NCI-H446 treated with DMSO at 0.1 percent for 48 hours (cell line): Measurements from ENCODE around the gene PPP1R1B.
A peak's percentile ranks its signal among the peaks of the same experiment; 100 is the strongest.
"Not testable (repeated sequence)": the region's sequence is repeated elsewhere in the genome, so short reads cannot be mapped to it uniquely, and the experiment has no call there.

Source experiments
- DNase-seq: peaks from one replicate; lab custom pipeline; 2025; lab: John Stamatoyannopoulos, UW

The PPP1R1B gene

DNA sequence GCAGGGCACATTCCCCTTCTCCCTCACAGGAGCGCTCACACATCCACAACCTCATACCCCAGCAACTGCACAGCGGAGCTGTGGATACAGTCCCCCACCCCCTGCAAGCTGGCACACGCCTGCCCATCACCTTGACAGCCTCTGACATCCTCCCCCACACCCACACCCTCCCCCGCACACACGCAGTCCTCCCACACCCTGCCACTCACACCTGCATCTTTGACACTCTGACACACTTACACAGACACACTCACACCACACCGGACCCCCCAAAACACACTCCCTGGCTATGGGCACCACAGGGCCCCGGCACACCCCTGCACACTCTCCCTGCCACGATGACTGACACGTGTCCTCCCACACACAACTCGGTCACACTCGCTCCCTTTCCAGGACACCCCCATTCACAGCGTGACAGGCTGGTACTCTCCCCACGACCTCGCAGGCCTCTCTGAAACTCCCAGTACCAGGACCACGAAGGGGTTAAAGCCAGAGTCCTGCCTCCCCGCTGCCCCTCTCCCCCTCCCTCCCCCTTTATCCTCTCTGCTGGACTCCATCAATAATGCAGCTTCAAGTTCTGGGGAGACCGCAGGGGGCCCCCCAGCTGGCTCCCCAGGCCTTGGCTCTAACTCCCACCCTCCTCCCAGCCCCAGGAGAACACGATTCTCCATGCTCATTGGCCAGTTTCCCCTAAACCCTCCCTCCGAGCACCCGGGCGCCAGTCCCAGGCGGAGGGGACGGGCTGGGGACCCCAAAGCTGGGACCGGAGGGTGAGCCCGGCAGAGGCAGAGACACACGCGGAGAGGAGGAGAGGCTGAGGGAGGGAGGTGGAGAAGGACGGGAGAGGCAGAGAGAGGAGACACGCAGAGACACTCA, at the start of gene PPP1R1B:
Gene PPP1R1B (plus strand): TSS at position 782 of the 876 bp plus-strand sequence. CDS start 441 bp downstream, outside the sequence.
- no peak for DNase-seq

DNA sequence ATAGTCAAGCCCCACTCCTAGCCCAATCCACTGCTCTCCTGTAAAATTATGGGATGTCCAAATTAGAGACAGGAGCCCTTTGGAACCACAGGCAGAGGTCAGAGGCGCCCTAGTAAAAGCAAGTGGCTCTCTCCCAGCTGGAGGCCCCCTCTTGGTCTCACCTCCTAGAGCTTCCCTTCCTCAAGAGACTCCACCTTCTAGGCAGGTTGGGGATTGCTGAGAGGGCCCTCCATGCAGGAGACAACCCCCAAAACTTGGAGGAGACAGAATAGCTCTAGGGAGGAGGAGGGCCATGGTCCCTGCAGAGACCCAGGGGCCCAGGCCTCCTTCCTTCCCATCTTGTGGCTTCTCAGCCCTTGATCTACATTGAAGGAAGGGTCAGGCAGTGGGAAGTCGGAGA, 48.5 kb upstream of the PPP1R1B start:
- no peak for DNase-seq

DNA sequence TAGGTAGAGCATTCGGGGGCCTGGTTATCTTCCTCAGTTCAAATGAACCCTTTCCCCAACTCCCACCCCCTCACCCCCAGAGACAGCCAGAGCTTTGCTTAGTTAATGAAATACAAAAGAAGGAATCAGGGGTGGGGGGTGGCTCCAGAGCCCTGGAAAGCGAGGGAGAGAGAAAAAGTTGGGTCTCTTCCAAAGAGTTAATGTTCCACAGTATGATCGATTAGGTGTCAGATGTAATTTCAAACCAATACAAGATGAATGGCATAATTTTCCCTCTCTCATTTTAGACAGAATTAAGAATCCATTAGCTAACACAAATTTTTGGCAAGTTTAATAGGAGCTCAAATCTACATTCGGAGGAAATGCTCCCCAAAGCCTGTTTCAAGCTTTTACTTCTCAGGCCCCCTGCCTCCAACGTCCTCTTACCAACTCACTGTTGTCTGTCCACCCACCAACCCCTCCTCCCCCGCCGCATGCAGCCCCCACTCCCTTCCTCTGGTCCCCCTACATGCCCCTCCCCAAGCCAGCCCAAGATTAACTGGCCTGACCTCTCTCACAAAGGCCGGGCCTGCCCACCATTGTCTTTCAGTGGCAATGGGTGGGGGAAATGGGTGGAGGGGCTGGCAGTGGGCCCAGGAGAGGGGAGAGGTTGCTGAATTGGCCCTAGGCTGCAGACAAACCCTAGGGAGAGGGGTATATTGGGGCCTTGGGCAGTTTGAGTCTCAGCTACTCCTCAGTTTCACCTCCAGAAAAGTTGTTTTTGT, 47.3 kb upstream of the PPP1R1B start:
- no peak for DNase-seq

DNA sequence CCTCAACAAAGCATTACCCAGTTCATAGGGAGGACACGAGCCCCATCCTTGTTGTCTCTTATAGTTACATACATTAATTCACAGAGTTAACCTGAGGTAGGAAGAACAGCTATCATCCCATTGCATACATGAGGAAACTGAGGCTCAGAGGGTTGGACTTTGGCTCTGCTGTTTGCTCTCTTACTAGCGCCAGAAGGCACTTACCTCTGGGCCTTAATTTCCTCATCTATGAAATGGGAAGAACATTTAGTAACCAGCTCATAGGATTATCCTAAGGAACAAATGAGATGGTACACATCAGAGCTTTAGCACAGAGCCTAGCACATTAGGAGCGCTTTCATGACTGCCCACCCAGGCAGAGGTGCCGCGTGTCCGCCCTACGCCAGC, 46.7 kb upstream of the PPP1R1B start:
- DNase-seq: no peak

DNA sequence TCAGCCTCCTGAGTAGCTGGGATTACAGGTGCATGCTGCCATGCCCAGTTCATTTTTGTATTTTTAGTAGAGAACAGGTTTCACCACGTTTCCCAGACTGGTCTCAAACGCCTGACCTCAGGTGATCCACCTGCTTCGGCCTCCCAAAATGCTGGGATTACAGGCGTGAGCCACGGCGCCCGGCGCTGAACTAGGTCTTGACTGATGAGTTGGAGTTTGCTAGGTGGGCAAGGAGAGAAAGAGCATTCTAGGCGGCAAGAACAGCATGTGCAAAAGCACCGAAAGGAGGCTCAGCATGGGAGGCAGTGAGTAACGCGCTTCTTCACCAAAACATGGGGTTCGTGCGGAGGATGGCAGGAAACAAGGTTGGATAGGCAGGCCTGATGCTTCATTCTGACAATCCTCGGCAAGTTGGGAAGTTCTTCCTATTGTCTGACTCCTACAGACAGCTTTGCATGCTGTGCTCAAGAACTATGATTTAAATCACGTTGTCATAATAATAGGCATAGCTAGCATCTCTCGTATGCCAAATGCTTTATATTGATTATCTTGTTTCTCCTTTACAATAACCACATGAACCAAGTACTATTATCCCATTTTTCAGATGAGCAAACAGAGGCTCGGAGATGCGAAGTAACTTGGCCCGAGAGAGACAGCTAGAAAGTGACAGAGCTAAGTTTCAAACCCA, 45.5 kb upstream of the PPP1R1B start:
- no peak for DNase-seq

DNA sequence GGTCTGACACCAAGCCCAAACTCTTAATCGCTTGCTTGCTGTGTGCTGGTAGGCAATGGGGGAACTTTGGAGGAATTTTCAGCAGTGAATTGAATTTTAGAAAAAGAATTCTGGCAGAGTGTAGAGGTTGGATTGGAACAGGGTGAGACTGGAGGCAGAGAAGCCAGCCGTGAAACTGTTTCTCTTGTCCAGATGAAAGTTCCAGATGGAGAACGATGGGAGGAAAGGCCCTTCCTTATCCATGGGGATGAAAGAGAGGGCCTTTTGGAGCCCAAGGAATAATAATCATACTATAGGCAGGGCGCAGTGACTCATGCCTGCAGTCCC, 45.0 kb upstream of the PPP1R1B start:
- DNase-seq: no peak

DNA sequence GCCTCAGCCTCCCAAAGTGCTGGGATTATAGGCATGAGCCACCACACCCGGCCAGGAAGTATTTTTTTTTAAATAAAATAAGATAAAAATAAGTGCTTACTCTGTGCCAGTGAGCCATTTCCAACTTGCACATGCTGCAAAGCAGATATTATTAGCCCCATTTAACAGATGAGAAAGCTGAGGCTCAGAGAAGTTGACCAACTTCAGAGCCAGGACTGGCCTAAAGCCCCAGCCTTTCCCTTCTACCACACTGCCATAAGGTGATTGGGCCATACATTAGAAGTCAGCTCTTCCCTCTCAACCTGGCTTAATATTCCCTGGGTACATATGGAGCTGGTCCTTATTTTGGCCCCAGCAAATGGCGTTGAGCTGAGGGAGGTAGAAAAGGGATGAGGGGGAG, 44.1 kb upstream of the PPP1R1B start:
- no peak for DNase-seq

DNA sequence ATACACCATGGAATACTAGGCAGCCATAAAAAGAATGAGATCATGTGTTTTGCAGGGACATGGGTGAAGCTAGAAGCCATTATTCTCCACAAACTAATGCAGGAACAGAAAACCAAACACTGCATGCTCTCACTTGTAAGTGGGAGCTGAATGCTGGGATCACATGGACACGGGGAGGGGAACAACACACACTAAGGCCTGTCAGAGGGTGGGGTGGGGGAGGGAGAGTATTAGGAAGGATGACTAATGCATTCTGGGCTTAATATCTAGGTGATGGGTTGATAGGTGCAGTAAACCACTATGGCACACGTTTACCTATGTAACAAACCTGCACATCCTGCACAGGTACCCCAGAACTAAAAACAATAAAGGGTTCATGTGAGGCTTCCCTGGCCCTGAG, 36.6 kb upstream of the PPP1R1B start:
- DNase-seq: not testable (repeated sequence)

DNA sequence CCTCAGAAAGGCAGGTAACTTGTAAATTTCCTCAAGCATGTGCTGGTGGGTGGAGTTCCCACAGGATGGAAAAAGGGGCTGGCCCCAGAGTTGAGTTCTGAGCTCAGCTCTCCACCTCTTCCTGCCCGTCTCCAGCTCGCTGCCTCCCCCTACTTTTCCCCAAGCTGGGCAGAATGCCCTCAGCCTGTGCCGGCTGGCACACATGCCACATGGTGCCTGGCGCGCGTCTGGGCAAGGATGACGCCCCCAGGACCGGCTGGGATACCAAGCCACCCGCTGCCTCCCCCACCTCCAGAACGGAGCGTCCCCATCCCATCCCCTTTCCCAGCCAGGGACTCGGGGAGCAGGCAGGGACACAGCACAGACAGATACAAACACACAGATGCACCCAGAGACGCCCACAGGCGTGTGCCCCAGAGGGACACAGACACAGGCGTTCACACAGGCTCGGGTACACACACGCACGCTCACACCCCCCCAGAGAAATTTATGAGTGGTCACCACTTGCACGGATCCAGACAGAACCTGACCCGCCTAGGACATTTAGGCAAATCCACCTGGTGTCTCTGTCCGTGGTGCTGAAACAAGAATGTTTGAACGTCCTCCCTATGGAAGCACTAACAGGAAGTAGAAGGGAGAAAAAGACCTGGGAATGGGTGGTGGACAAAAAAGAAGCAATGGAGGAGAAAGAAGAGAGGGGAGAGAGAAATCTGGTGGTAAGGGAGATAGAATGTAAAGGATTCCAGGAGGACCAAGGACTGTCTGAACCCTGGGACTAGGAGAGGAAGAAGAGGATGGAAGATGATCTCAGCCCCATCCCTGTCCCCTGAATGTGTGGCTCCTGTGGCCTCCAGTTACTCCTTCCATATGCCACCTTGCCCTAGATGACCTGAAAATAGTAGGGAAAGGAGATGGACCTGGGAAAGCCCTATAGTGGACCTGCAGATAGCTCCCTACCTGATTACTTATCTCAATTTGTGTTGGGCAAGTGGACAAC, 34.5 kb upstream of the PPP1R1B start:
- DNase-seq: no peak

DNA sequence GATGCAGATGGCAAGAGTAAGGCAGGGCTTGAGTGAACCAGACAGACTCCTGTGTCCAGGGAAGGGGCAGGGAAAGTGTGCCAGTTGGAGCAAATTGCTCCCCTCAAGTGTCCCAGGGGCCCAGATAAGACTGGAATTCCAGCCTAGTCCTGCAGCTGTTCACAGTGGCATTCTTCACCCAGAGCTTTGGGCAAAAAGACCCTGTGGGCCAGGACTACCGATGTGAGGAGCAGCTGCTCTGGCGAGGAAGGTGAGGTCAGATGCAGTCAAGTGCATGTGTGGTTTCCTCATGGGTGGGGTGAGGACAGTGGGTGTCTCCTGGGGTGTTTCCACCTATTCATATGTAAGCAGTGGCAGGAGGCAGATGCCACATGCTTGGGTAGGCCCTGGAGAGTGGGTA, 33.4 kb upstream of the PPP1R1B start:
- no peak for DNase-seq

DNA sequence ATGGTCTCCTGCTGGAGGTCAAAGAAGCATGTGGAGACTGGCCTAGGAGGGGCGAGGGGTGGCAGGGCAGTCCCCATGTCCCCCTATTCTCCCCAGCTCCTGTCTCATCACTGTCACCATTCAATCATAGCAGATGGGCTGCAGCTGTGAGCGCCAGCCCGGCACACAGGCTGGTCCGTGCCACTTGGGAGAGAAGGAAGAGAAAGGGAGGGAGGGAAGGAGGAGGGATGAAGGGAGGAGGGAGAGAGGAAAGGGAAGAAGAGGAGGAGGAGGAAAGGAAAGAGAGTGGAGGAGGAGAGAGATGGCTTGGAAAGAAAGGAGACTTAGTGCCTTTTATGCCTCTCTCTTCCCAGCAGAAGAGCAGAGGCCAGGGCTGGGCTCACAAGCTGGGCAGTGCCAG, 31.5 kb upstream of the PPP1R1B start:
- no peak for DNase-seq

DNA sequence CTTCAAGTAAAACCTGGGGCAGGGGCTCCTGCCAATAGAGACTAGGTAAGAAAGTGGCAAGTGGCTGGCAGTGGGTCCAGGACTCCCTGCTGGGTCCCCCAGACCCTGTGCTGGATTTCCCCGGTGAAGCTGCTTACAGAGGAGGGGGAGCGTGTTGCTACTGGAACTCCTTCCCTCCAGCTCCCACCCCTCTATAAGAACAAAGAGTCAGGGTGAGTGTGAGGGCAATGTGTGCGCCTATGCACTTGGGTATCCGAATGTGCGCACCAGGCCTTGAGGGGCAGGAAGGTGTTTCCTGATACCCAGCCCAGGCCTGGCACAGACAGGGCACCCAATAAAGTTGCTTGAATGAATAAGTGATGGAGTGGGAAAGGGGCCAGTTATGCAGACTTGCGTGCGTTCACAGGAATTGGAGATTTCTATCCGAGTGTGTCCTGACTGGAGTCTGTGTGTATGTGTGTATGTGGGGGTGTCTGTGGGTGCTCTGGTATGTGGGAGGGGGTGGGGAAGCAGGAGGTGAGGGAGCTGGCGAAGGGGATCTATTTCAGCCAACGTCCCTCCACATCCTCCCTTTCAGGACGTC, 30.7 kb upstream of the PPP1R1B start:
- no peak for DNase-seq

DNA sequence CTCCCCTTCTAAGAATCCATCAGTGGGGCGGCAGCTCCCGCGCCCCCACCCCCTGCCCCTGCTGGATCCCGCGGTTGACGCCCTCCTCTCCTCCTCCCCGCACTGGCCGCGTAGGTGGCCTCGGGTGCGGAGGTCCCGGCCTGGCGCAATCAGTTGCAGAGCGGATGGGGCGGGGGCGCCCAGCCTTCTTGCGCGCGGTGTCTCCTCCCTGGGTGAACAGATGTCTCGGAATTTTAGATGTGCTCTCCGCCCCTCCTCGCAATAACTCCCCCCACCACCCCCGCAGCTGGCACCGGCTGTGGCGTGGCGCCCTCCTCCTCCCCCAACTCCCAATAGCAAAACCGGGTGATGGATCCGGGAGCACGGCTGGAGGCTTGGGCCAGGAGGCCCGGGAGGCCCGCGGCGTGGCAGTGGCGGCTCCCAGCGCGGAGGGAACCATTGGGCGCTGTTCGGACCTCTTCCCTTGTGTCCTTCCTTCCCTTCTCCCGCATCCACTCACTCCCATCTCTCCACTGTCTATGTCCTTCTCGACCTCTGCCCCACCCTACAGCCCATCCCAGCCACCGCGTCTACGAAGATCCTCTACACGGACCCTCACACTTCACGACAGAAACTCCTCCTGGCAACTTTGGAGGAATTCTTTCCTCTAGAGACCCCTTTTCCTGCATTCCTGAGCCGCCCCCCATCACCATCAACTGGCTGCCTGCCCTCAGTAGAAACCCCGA, 30.0 kb upstream of the PPP1R1B start:
- DNase-seq: no peak

DNA sequence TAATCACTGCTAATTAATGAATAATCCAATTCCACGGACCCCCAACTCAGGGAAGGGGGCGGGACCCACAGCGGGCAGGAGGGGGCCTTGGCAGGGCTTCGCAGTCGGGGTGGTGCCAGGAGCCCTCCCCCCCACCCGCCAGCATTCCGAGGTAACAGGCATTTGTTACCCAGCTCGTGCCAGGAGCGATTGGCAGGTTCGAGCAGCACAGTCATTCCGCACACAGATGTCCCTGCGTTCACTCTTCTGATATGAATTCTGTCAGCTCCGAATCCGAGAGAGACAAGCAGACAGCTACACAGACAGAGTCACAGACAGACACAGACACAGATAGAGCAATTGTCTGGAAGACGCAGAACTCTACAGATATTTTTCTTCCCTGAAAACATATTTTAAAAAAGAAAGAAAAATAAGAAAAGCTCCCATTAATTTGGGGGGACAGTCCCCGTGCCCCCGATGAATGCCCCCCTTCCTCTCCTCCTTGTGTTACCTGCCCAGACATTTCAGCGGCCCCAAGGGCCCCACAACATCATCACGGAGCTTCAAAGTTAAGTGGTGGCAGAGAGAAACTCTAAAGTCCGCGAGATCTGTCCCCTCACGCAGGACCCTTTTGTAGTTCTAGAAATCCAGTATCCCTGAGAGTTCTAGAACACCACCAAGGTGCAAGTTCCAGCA, 29.2 kb upstream of the PPP1R1B start:
- DNase-seq: peak; percentile 56

DNA sequence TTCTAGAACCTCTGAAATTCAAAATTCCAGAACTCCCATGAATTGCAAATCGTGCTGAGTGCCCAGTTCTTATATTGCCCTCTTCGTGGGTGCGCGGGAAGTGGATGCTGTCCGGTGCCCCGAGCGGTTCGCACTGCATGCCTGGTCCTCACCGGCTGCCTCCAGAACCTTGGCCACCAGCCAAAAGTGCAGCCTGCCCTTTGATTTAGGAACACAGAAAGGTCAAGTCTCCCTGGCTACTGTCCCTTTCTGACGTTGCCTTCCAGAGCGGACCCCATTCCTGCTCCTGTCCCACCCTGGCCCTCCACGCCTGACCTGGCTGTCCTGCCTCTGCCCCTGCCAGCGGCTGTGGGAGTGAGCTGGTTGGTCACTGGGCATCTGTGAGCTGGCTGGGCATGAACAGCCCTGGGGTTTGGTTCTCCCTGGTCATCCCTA, 28.7 kb upstream of the PPP1R1B start:
- no peak for DNase-seq

DNA sequence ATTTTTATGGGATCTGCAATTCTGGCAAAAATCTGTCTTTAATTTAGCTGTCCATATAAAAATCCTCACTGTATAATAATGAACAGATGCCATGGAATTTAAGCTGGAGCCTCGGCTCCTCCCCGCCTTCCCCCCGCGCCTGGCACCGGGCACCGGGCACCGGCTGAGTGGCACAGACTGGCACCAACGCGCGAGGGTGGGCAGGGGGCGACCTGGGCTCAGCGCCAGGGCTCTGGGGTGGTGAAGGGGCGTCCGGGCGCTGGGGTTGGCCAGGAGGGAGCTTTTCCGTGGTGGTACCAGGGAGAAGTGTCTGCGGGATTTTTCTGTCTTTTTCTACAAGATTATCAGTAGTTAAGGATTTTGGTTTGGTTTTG, 28.1 kb upstream of the PPP1R1B start:
- DNase-seq: no peak

DNA sequence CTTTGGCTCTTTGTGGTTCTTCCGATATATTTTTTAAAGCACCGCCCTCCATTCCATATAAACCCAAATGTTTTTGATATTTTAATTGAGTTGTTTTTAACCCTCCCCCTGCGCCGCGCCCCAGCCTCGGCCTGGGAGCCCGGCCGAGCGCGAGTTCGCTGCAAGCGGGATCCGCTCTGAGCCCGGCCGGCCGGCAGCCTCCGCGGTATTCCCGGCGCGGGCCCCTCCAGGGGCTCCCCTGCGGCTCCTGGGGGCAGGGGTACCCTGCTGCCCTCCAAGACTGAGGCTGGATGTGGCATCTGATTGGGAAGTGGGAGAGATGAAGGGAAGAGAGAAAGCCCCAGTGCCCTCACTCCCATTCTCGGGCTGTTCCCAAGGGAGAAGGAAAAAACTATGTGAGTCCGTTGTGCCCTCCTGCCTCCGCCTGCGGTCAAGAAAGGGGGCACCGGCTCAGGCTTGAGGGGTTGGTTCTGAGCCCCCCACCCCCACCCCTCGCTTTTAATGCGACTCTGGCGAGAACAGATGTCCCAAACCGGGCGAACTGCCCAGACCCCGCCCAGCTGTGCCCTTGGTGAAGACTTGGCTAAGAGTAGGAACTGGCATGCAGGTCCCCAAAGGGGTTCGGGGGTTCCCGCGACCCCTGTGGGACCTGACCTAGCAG, 27.6 kb upstream of the PPP1R1B start:
- no peak for DNase-seq

DNA sequence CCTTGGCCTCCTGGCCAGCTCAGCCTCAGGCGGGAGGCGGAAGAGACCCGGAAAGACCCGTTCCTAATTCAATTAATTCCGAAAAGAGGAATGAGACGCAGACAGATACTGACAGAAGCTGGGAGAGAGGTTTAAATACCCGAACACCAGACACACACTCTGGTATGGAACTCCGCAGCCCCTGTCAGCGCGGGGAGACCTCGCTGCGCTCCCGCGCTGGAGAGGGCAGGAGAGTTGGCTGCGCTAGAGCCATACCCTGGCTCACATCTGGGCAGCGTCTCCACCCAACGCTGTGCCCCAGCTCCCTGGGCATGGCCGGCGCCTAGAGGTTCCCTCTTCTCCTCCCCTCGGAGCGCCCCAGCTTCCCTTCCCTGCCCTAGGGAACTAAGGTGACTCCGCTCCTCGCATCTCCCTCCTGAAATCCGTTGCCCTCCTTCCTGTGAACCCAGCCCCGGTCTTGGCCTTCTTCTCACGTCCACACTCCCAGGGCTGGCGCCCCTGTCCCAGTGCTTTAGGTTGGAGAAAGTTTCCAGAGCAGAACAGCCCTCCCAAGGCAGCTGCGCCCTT, 27.0 kb upstream of the PPP1R1B start:
- DNase-seq: no peak
